HG03354 (cell line): ENCODE results near the gene ZNF436.

ENCODE experiments used
- ATAC-seq: cut with Tn5 transposase; IDR thresholded peaks from one replicate; pipeline ENCODE4 v1.9.1; 2021; ENCODE audit warnings: mild to moderate bottlenecking; ENCODE audit not compliant: unreplicated experiment, poor library complexity, severe bottlenecking

The ZNF436 gene

GRCh38 chr1:23368562-23369334 lies 888 bp downstream of the ZNF436 start:
- peak; percentile 75 for ATAC-seq

GRCh38 chr1:23367791-23368561 lies 1.7 kb downstream of the ZNF436 start:
- peak; percentile 91 for ATAC-seq

GRCh38 chr1:23367451-23367790 lies 2.2 kb downstream of the ZNF436 start:
- ATAC-seq = no peak

GRCh38 chr1:23366598-23366997 lies 3.0 kb downstream of the ZNF436 start:
- no peak for ATAC-seq

- ATAC-seq = no peak
Measured at GRCh38 chr1:23366146-23366545, 3.5 kb downstream of the ZNF436 start.

GRCh38 chr1:23362218-23362713 lies 7.4 kb downstream of the ZNF436 start:
- no peak for ATAC-seq

- ATAC-seq = no peak
Measured at GRCh38 chr1:23358310-23358875, 11.2 kb downstream of the ZNF436 start.

GRCh38 chr1:23357138-23357908 lies 12.3 kb downstream of the ZNF436 start:
- no peak for ATAC-seq

GRCh38 chr1:23356471-23357137 lies 13.0 kb downstream of the ZNF436 start:
- no peak for ATAC-seq

GRCh38 chr1:23354245-23354644 lies 15.4 kb downstream of the ZNF436 start:
- ATAC-seq = no peak

GRCh38 chr1:23352096-23352695 lies 17.4 kb downstream of the ZNF436 start:
- no peak for ATAC-seq

- ATAC-seq = no peak
Measured at GRCh38 chr1:23345920-23346319, 23.7 kb downstream of the ZNF436 start.

GRCh38 chr1:23344987-23345472 lies 24.6 kb downstream of the ZNF436 start:
- ATAC-seq = no peak

- ATAC-seq = peak; percentile 96
Measured at GRCh38 chr1:23344111-23344986, 25.3 kb downstream of the ZNF436 start, which contains the start of gene HNRNPR. Gene HNRNPR (minus strand): TSS chr1:23344284. CDS start chr1:23341008, 3,276 bp downstream.

GRCh38 chr1:23343221-23344110 lies 26.2 kb downstream of the ZNF436 start:
- ATAC-seq = peak; percentile 19

- no peak for ATAC-seq
Measured at GRCh38 chr1:23341931-23342692, 27.5 kb downstream of the ZNF436 start.
